ENCODE results near the gene MYL12A. TPM values are rescaled to one million over a fixed set of nuclear protein-coding genes. Genes with fewer than 3 reads are reported as not detected.
"Not testable (repeated sequence)": the region's sequence is repeated elsewhere in the genome, so short reads cannot be mapped to it uniquely, and the experiment has no call there.

The MYL12A gene
- polyA plus RNA-seq, 10 donors: 555 to 942 (median 654) TPM

DNA sequence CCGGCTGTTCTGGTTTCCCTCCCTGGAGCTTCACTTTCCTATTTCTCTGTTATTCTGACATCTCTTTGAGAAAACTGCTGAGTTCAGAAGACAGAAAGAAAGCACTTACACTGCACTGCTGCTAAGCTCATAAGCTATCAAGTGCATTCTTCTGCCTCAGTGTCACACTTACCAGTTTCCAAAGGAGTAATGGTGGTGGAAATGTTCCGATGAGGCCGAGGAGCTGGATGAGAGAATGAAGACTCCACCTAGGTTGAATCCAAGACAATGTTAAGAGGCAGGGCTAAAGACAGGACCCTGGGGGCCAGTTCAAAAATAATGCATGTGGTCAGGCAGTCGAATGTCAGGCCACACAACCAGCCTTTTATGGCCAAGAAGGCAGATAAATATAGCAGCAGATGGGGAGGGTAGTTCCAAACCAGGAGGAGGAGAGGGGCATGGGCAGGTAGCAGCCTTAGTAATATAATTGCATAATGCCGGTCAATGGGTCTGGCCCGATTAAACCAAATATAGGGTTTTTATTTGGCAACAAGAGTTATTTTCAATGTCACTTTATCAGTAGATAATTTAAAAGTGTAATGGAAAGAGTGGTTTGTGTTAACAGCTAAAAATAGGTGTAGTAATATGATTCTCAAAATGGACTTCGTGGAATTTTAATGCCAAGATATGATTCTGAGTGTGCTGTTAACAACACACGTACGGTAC lies 27.8 kb upstream of the MYL12A start, which contains the start of gene MYOM1:
MYOM1 (minus strand) TSS at position 338 of the 705 bp plus-strand sequence. CDS start 4,745 bp downstream, outside the sequence.
- DNase-seq: peak; percentile 50 to 60 (median 54)

DNA sequence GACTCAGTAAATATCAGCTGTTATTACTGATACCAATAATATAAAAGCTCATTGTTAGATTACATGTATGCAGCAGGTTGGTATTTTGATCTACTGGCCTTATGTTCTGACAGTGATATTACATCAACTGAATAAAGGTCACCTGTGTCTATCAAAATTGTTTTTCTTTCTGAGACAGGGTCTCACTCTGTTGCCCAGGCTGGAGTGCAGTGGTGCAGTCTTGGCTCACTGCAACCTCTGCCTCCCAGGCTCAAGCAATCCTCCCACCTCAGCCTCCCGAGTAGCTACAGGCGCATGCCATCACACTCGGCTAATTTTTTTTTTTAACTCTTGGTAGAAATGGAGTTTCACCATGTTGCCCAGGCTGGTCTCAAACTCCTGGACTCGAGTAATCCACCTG lies 26.7 kb upstream of the MYL12A start:
- not testable (repeated sequence) for DNase-seq

DNA sequence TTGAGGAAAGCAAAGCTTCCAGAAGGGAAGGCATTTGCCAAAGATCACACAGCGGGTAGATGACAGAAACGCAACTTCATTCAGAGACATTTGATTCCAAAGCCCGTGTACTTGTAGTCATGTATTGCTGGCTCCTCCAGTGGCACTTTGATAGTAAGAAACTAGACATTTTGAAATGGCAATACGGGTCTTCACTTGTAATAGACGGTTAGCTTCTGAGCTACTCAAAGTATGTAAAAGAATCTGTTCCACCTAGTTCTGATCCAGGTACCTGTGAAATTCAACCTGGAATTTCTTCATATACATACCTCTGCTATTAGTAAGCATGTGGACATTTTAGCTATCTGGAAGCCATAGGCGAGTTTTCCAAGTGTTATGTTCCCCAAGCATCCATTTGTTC lies 26.1 kb upstream of the MYL12A start:
- DNase-seq: no peak

DNA sequence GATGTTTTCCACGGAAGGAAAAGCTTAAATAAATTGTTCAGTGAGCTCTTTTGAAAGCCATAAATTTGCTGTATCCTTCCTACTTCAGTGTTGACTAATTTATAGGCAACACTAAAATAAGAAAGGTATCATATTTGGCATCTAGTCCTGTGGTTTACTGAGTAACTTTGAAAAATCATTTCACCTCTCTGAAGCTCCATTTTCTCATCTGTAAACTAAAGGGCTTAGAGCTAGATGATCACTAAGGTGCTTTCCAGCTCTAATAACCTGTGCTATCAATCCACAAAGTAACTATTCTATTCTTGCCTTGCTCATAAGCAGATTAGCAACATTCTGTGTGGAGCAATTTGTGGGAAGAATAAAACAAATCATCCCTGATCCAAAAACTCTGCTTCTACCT lies 24.2 kb upstream of the MYL12A start:
- DNase-seq: no peak

DNA sequence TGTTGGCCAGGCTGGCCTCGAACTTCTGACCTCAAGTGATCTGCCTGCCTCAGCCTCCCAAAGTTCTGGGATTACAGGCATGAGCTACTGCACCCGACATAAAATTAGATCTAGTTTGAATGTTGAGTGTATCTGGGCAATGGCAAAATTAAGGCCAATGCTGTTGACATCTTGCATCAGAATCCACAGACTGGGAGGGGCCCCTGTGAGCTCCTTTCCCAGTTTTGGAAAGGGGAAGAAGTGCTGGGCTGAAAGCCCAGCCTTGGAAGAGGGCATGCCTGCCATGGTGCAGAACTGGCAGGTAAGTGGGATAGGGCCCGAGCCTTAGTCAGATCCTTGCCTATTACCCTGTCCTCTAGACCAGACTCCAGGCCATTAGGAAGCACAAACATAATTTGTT lies 23.4 kb upstream of the MYL12A start:
- no peak for DNase-seq

DNA sequence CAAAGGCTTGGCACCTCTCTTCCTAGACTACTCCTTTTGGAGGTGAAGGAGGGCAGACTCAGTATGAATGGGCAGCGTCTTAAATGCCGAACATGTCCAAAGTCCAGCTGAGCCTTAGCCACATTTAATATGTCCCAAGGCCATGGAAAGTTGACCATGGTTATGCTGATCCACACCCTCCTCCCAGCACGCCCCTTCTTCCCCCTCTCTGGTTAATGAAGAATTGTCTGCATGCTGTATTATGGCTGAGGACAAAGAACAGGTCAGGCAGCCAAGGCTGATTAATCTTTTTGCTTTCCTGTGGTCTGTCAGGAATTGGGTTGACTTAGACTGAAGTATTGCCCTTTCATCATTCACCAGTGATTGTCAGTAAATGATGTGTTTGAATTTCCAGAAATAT lies 22.0 kb upstream of the MYL12A start:
- DNase-seq: no peak

DNA sequence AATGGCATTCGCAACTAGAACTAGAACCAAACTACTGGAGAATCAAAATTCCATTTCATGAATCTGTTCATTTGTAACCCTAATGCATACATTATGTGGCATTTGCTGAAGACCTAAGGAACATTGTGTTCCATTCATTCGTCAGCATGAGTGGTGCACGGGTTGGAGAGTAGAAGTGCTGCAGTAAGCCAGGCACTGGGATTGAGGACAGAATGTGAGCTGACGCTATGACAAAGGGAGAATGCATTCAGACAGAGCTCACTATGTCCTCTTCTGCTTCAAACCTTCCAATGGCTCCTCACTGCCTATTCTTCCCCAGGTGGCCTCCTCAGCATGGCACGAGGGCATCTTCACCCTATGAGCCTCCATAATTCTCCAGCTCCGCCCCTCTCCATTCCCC lies 21.6 kb upstream of the MYL12A start:
- no peak for DNase-seq

DNA sequence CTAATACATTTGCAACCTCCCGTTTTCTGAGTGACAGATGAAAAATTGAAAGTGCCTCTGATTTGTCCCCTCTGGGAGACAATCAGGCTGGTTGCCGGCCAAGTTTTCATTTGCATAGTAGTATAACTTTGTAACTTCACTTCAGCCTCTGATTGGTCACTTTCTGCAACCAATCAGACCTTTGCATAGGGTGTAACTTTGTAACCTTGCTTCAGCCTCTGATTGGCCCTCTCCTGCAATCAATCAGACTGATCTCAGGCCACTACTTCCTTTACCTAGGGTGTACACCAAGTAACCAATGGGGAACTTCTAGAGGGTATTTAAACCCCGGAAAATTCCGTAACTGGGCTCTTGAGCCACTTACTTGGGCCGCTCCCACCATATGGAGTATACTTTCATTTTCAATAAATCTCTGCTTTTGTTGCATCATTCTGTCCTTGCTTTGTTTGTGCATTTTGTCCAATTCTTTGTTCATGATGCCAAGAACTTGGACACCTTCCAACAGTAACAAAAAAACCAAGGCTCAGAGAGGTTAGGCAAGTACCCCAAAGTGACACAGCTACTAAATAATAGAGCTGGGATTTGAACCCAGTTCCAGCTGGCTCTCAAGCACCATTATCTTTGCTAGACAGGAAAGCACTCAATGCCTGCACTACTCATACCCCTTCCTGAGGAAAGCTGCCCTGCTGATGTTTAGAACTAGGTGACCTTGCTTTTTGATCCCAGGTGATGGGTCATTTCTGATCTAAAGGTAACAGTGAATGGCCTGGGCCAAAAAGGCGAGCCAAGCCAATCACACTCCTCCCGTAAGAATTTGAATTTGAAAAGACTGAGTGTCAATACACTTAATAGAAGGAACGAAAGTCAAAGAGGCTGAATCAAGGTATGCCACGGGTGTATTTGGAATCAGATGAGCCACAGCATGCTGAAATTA lies 16.9 kb upstream of the MYL12A start:
- no peak for DNase-seq

DNA sequence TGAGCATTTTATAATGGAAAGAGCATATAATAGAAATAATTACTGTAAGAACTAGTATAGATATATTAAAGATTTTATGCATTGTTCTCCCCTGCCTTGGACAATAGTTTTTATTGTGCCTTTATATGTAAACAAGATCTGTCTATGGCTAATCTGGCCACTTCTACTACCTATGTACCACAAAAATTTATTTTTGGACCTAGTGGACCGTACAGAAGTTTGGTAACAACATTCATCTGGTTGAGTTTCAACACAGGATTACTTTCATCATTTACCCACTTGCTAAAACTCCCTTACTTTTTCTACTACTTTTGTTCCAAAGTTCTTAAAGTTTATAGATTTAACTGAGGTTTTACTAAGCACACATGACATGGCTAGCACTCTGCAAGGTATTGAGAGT lies 14.6 kb upstream of the MYL12A start:
- no peak for DNase-seq

DNA sequence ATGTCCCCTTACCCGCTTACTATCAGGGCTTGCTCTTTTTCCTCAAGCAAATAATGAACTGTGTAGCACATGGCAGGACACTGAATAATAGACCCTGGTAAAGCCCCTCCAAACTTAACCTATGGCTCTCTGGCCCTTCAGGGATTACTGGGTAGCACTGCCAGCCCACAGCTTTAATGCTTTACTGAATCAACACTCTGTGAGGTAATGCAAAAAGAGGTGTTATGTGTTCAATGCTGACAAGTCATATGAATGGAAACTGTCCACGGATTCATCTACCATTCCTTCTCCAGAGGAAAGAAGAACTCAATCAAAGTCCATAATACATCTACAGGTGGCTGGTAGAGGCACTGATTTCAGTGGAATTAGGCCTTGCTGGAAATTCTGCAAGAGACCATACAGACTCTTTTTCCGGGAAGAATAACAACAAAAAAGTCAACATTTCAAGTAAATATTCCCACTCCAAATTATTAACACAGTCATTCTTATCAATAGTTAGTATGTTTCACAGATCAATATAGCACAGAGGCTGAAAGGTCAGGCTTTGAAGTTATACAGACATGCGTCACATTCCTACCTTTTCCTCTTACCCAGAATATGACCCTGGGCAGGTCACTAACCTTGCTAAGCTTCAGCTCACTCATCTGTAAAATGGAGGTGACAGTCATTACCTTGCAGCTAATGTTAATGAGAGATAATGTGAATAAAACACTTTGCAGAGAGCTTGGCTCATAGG lies 14.0 kb upstream of the MYL12A start:
- no peak for DNase-seq

DNA sequence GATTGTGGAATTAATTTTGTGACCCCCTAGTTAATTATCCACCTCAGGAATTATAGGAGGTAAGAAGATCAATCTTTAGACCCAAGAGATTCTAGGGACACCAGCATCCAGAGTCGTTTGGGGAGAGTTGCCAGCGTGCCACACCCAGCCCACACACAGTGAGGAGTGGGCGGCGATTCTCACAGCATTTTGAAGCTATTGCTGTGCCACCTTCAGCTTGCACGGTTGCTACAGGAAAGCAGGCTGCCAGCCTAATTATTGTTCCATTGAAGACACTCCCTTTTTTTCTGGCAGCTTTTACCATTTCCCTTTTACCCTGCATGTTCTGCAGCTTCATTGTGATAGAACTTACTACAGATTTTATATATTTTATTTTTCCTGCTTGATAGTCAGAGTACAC lies 13.1 kb upstream of the MYL12A start:
- DNase-seq: no peak

DNA sequence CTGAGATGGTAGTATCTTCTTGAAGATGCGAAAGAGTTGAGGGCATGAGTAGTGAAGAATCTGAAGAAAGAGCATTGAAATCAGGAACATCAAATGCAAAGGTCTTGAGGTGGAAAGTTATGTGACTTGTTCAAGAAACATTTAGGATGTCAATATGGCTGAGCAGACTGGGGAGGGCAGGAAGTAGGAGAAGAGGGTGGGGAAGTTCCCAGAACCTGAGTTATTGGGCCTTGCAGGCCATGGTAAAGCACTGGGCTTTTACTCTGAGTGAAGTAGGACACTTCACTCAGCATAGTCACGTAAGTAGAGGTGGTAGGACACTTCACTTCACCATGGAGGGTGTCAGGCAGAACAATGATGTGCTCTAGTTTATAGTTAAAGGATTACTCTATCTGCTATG lies 11.8 kb upstream of the MYL12A start:
- no peak for DNase-seq

DNA sequence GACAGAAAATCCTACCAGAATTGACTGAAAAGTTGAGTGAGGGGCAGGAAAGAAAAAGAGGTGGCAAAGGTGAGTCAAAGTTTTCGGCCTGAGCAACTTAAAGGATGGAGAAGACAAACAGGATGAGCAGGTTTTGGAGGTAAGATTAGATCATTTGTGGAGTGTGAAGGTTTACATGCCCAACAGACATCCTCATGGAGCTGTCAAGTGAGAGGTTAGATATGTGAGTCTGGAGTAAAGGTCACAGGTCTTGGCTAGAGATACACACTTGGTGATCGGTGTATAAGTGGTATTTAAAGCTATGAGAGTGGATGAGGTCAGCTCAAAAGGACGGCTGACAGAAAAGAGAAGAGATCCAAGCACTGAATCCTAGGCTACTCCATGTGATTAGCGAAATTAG lies 11.1 kb upstream of the MYL12A start:
- DNase-seq: no peak

DNA sequence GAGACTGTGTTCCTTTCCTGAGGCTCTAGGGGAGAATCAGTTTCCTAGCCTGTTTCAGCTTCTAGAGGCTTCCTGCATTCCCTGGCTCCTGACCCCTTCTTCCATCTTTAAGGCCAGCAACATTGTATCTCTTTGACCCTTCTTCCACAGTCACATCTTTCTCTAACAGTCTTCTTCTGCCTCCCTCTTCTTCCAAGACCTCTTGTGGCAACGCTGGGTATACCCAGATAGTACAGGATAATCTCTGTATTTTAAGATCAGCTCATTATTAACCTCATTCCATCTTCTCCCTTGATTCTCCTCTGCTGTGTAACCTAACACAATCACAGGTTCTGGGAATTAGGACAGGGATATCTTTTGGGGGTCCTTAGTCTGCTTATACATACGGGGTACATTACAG lies 8.9 kb upstream of the MYL12A start:
- no peak for DNase-seq

DNA sequence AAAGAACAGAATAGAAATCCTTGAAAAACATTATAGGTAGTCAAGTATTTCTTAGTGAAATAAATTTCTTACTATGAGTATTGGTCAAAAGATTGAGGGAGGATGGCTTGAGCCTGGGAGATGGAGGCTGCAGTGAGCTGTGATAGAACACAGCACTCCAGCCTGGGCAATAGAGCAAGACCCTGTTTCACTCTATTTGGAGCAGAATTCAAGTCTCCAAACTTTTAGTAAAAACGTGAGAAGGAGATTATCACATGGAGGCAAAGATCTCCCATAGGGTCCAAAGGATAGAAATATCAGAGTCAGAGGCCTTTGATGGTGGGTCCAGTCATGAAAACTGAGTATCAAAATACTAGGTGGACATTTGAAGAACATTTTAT lies 2.4 kb upstream of the MYL12A start:
- peak in 1 of 3 donors; percentile 12 for DNase-seq

DNA sequence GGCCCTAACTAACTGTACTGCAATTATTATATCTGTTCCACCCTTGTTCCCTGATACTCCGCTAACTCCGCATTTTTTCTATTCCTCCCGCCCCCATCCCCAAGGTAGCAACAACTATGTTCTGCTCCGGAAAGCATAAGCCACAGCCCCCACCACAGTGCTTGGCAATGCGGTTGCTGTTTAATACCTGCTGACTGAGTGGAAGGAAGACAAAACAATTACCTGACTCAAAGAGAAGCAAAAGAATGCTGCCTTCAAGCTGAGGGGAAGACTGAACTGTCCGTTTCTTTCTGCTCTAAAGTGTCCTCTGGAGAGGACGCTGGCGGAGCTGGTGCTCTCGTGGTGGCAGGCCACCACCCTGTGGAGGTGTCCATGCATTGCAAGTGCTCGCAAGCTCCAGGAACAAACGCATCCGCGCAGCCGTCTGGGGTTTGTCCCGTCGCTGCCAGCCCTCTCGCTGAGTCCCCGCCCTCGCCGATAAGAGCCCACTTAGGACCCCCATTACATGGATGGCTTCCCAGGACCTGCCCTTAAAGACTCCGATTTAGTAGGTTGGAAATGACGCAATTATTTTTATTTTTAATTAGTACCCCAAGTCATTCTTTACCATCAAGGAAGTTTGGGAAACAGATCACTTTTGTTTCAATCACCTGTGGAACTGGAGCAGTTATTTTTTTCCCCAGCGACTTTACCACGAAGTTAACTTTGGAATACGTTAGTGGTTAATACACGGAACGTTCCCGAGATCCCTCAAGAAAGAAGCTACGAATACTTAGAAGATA lies 1.6 kb upstream of the MYL12A start:
- DNase-seq: peak; percentile 89 to 96 (median 93)

DNA sequence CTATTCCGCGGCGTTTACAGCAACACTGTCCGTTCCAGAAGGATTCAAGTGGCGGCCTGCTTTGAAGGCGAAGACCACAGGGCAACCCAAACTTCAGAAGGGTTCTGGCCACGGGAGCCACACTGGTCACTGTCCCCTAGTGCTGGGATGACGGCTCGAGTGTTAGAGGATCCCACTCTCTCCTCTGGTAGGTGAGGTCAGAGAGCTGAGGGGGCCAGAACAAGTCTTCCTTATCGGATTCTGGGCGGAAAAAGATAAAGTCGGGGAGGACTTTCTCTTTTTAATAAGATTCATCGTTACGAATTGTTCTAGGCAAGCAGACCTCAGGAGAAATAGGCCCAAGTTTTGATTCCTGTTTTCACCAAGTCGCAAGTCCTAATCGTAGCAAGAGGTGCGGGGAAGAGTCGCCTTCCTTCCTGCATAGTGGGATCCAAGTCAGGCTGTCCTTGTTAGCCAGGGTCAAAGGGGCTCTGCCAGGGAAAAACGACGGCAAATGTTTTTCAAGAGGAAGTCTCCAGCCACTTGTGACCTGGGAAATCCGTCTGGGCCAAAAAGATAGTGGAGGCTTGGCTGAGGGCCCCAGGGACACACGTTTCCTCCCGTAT lies 864 bp upstream of the MYL12A start:
- DNase-seq: peak; percentile 44 to 82 (median 54)

DNA sequence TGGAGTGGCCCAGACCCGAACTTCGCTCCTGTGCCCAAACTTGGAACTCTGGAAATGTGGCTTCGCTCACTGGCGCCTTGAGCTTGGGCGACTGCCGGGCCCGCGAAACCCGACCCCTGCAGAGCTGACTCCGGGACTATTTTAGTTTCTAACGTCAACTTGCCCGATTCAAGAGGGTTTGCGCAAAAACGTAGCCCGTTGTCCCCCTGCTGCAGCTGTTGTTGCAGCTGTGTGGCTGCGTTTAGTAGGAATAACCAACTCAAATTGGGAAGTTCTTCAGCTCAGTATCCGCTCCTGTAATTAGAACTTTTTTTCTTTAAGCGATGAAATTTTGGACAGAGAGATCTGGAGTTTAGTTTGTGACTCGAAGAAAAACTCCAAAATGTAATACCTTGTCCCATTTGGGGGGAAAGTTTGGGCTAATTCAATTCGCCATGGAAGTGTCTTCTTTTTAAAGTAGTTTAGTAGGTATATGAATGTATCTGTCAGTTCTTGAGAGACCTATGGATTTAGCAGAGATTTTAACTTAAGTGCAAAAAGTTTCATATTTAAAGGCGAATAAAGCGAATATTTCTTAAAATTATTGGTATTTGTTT lies 559 bp downstream of the MYL12A start:
- DNase-seq: peak; percentile 69 to 89 (median 86)

DNA sequence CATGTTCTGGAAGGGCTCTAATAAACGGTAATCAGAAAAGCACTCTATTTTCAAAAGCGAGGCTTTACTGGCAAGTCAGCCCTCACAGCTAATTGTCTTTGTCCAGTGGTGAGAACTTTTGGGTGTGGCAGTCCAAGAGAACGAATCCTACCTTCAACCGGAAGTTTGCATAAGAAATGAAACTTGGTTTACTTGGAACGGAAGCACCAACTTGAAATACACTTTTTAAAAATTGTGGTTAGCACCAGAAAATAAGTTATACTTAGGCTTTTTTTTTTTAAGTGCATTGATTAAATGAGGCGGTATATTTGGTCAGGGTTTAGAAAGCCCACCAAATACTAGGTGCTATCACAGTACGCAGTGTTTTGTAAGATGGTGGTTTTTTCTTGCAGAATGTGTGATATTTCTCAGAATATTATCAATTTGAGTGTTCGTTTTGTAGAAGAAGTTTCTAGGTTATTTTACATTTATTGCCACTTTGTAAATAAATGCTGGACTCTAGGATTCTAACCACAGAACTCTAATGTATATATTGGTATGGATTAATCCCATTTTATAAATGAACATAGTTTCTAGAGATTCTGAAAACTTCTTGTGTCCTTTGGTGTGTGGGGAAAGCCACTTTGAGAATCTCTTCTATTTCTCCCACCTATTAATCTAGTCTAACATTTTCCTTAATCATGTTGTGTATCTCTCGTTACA lies 1.2 kb downstream of the MYL12A start:
- DNase-seq: peak in 2 of 3 donors; percentile 40 to 66
